ENCODE measurements around the gene STK24. TPM values are rescaled to one million over a fixed set of nuclear protein-coding genes. Genes with fewer than 3 reads are reported as not detected.
A peak's percentile ranks its signal among the peaks of the same experiment; 100 is the strongest.

The STK24 gene
- total RNA-seq, 2 donors from 2014 or later: 50.8 to 80.3 TPM

GRCh38 chr13:98505217-98505616 lies 71.7 kb downstream of the STK24 start:
- no peak for DNase-seq (ENCODE audit: low spot score)
- no peak overlapping the region for H3K27ac ChIP-seq

DNA sequence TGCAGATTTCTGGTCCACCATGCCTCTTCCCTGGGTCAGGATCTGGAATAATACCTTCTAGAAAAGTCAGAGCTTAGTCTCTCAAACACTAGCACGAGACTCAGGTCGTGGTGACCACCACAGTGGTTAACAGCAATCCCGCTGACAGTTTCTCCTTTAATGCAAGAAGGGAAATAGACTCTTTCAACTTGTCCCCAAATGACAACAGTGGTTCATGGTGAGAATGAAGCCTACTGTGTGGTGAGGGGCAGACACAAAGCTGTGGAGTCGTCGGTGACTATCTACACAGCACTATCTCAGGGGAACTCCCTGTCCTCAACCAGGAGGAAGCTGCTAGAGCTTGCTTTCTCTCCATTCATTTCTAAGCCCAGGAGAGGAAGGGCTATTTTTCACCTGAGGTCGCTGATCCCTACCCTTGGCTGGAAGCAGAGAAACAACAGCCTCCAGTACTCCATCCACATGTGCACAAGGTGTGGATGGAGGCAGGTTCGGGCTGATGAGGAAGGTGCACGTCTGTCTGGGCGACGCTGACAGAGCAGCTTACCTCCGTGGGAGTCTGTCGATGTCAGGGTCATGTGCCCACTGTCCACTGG lies 72.4 kb downstream of the STK24 start:
- Histone ChIP-seq H3K4me3 (no peak overlapping the region), H3K36me3 (no peaks in the 10 kb centered on the region), H3K4me1 (ENCODE audit: control insufficient read depth in 1 of 2, low read depth in 2 of 2) (peaks cover 39 to 65% of the 10 kb centered on the region in 2 donors), H3K27ac (no peak overlapping the region), H3K9me3 (no peaks in the 10 kb centered on the region), H3K27me3 (replicated peaks; ENCODE audit: insufficient read depth) (no peaks in the 10 kb centered on the region)
- no peak for TF ChIP-seq CTCF (IDR thresholded peaks at IDR 0.05)
- ATAC-seq (ENCODE audit: insufficient number of reproducible peaks, low FRiP score, low read depth): no peak
- DNase-seq (ENCODE audit: low spot score): no peak

More at GRCh38 chr13:98505217-98505616, 71.7 kb downstream of the STK24 start:
- H3K36me3 ChIP-seq: no peaks in the 10 kb centered on the region
- ATAC-seq (ENCODE audit: insufficient number of reproducible peaks, low FRiP score, low read depth): no peak
- H3K27me3 ChIP-seq (replicated peaks; ENCODE audit: insufficient read depth): no peaks in the 10 kb centered on the region
- H3K9me3 ChIP-seq: no peaks in the 10 kb centered on the region
- H3K4me3 ChIP-seq: no peak overlapping the region
- H3K4me1 ChIP-seq (ENCODE audit: control insufficient read depth in 1 of 2, low read depth in 2 of 2): peaks cover 43 to 69% of the 10 kb centered on the region in 2 donors
- TF ChIP-seq CTCF (IDR thresholded peaks at IDR 0.05): no peak

DNA sequence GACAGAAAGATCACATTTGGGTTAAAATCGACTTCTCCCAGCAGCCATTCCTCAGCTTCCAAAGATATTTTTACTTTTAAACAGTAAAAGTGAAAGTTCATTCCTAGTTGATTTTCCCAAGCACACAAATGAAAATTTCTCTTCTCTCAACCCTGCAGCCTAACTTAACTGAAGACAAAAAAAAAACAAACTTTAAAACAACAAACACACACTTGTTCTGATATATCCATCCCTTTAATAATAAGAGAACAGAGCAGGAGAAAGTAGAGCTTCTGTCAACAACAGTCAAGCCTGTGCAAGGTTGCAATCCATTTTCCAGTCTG lies 72.9 kb downstream of the STK24 start:
- H3K9me3 ChIP-seq: no peaks in the 10 kb centered on the region
- H3K27ac ChIP-seq: peak overlapping the region in 1 of 2 donors; percentile 26
- H3K36me3 ChIP-seq: no peaks in the 10 kb centered on the region
- ATAC-seq (ENCODE audit: insufficient number of reproducible peaks, low FRiP score, low read depth): no peak
- H3K4me1 ChIP-seq (ENCODE audit: control insufficient read depth in 1 of 2, low read depth in 2 of 2): peaks cover 39 to 61% of the 10 kb centered on the region in 2 donors
- no peak for DNase-seq (ENCODE audit: low spot score)
- H3K4me3 ChIP-seq: peak overlapping the region; percentile 46
- no peak for TF ChIP-seq CTCF (IDR thresholded peaks at IDR 0.05)
- H3K27me3 ChIP-seq (replicated peaks; ENCODE audit: insufficient read depth): no peaks in the 10 kb centered on the region

GRCh38 chr13:98503175-98504028 lies 73.5 kb downstream of the STK24 start:
- Histone ChIP-seq H3K27ac (peak overlapping the region; percentile 26 to 32), H3K36me3 (no peaks in the 10 kb centered on the region), H3K27me3 (replicated peaks; ENCODE audit: insufficient read depth) (no peaks in the 10 kb centered on the region), H3K4me3 (peak overlapping the region; percentile 46), H3K9me3 (no peaks in the 10 kb centered on the region), H3K4me1 (ENCODE audit: control insufficient read depth in 1 of 2, low read depth in 2 of 2) (peaks cover 34 to 55% of the 10 kb centered on the region in 2 donors)
- DNase-seq (ENCODE audit: low spot score) (no peak), ATAC-seq (ENCODE audit: insufficient number of reproducible peaks, low FRiP score, low read depth) (peak; percentile 41)
- no peak for TF ChIP-seq CTCF (IDR thresholded peaks at IDR 0.05)

- no peak for DNase-seq (ENCODE audit: low spot score)
- no peak overlapping the region for H3K27ac ChIP-seq
- peaks cover 15 to 37% of the 10 kb centered on the region in 2 donors for H3K4me1 ChIP-seq (ENCODE audit: control insufficient read depth in 1 of 2, low read depth in 2 of 2)
Measured at GRCh38 chr13:98500963-98501421, 75.9 kb downstream of the STK24 start.

More at GRCh38 chr13:98500963-98501421, 75.9 kb downstream of the STK24 start:
- H3K4me3 ChIP-seq: no peak overlapping the region
- no peaks in the 10 kb centered on the region for H3K9me3 ChIP-seq
- no peak for ATAC-seq (ENCODE audit: insufficient number of reproducible peaks, low FRiP score, low read depth)
- no peaks in the 10 kb centered on the region for H3K36me3 ChIP-seq
- TF ChIP-seq CTCF (IDR thresholded peaks at IDR 0.05): no peak
- H3K27me3 ChIP-seq (replicated peaks; ENCODE audit: insufficient read depth): no peaks in the 10 kb centered on the region
